ENCODE results near the gene TSPEAR. TPM values are rescaled to one million over a fixed set of nuclear protein-coding genes. Genes with fewer than 3 reads are reported as not detected.

TSPEAR gene
- total RNA-seq, 1 donor from 2014 or later: 0.10 TPM

GRCh38 chr21:44466996-44467858 is 244.1 kb downstream of the TSPEAR start:
- DNase-seq (ENCODE audit: low spot score): no peak

- no peak for DNase-seq (ENCODE audit: low spot score)
Observed at GRCh38 chr21:44466351-44466954, 244.9 kb downstream of the TSPEAR start.

DNA sequence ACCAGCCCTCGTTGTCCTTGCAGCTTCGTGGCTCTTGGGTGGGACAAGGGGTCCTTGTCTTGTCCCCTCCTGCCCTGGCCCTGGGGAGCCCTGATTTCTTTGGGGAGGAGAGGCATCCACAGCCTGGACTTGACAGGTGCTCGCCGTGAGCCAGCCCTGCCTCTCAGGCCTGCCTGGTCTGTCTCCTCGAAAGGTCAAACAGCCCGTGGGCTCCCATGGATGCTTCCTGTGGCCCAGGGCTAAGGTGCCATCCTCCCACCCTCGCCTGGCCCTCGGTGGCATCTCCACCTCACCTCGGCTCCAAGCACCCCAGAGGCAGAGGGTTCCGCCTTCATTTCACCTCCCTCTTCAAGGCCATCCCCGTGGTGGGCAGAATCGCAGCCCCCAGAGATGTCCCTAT is 247.0 kb downstream of the TSPEAR start:
- DNase-seq (ENCODE audit: low spot score): no peak

- DNase-seq (ENCODE audit: low spot score): no peak
Observed at GRCh38 chr21:44463724-44464123, 247.6 kb downstream of the TSPEAR start.

- no peak for DNase-seq (ENCODE audit: low spot score)
Observed at GRCh38 chr21:44462834-44463200, 248.6 kb downstream of the TSPEAR start.

GRCh38 chr21:44462086-44462833 is 249.1 kb downstream of the TSPEAR start:
- no peak for DNase-seq (ENCODE audit: low spot score)

- DNase-seq (ENCODE audit: low spot score): no peak
Observed at GRCh38 chr21:44461464-44462001, 249.8 kb downstream of the TSPEAR start.

GRCh38 chr21:44461005-44461404 is 250.4 kb downstream of the TSPEAR start:
- DNase-seq (ENCODE audit: low spot score): no peak

GRCh38 chr21:44460441-44460755 is 251.0 kb downstream of the TSPEAR start:
- no peak for DNase-seq (ENCODE audit: low spot score)

DNA sequence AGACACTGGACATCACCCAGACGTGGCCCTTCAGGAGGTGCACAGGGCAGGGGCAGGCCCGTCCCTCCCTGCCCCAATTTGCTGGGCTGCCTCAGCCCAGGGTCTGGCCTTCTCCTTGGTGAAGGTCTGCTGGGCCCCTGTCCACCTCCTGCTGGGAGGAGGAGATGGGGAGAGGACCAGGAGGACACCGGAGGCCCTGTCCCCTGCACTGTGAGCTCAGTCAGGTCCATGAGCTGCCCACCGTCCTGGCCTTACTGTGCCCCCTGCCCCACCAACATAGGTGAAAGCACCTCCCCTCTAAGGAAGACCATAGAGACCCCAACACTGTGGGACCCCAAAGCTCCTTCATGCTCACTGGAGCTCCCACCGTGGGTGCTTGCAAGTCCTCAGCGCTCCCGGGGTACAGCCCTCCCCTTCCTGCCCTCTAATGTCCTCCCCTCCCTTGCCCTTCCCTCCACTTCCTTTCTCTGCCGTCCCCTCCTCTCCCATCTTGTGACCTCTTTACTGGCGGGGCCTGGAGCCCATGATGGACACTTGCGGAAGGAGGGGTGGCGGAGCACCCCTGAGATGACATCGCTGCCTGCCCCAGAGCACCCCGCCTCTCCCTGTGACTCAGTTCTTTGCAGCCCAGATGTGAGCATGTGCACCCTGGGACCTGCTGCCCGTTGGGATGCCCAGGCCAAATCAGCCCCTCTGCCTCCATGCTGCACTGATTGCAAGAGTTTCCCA is 251.5 kb downstream of the TSPEAR start:
- DNase-seq (ENCODE audit: low spot score): no peak

DNA sequence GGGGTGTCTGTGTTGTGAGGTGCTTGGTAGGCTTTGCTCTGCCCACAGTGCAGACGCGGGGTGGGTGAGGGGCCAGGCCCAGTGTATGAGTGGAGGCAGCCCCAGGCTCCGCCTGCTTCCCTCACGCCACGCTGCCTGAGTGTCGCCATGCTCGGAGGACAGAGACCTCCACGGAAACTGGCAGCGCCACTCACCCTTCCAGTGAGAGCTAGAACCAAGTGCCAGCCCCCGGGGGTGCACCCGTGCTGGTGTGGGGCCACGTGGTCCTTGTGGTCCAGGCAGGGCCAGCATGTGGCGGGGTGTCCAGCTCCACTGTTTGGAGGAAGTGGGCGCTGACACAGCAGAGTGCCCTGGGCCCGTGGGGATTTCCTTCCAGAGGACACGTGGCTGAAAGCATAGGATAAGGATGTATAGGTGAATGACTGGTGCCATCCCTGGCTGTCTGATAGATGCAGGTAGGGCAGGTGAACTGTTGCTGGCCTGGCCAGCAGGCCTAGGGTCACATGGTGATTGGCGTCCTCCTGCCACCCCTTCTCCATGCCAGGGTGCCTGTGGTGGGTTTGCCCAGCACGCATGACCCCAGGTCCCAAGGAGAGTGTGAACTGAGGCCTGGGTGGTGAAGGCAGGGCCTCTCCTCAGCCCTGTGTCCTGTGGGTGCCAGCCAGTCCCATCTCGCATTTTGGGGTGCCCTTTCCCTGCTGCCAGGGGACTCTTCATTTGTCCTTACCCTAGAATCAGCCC is 252.2 kb downstream of the TSPEAR start:
- no peak for DNase-seq (ENCODE audit: low spot score)

DNA sequence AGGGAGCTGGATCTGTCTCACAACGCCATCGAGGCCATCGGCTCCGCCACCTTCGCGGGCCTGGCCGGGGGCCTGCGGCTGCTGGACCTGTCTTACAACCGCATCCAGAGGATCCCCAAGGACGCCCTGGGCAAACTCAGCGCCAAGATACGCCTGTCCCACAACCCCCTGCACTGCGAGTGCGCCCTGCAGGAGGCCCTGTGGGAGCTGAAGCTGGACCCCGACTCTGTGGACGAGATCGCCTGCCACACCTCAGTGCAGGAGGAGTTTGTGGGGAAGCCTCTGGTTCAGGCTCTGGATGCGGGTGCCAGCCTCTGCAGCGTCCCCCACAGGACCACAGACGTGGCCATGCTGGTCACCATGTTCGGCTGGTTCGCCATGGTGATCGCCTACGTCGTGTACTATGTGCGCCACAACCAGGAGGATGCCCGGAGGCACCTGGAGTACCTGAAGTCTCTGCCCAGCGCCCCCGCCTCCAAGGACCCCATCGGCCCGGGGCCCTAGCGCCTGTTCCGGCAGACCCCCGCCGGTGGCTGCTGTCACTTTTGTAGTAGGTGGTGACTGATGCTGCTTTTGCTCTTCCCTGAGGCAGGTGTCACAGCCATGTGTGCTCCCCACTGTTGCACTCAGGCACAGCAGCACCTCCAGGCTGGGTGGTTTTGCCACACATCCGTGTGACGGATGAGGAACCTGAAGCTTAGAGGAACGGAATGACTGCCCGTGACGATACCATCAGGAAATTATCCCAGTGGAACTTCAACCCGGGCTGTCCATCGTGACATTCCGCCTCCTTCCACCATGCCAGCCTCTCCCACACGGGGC is 254.2 kb downstream of the TSPEAR start:
- DNase-seq (ENCODE audit: low spot score): no peak

DNA sequence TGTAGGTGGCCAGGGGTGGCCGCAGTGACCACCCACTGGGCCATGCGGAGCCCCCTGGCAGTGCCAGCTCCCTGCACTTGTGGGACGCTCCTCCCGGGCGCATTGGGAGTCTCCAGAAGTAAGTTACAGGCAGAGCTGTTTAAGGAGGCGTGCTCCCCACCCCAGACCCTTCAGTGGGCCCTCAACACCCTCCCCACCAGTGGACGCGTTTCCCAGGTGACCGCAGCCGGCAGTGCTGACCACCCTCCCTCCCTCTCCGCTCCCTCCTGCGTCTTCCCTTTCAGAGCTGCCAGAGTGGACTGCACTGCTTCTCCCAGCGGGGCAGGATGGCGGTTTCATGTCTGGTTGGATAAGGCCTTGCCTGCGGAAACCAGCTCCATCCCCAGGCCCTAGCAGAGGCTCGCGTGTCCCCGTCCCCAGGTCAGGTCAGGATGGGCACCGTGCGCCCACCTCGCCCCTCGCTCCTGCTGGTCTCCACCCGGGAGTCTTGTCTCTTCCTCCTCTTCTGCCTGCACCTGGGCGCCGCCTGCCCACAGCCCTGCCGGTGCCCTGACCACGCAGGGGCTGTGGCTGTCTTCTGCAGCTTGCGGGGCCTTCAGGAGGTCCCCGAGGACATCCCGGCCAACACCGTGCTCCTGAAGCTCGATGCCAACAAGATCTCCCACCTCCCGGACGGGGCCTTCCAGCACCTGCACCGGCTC is 255.0 kb downstream of the TSPEAR start:
- no peak for DNase-seq (ENCODE audit: low spot score)

GRCh38 chr21:44455524-44456213 is 255.7 kb downstream of the TSPEAR start:
- no peak for DNase-seq (ENCODE audit: low spot score)

DNA sequence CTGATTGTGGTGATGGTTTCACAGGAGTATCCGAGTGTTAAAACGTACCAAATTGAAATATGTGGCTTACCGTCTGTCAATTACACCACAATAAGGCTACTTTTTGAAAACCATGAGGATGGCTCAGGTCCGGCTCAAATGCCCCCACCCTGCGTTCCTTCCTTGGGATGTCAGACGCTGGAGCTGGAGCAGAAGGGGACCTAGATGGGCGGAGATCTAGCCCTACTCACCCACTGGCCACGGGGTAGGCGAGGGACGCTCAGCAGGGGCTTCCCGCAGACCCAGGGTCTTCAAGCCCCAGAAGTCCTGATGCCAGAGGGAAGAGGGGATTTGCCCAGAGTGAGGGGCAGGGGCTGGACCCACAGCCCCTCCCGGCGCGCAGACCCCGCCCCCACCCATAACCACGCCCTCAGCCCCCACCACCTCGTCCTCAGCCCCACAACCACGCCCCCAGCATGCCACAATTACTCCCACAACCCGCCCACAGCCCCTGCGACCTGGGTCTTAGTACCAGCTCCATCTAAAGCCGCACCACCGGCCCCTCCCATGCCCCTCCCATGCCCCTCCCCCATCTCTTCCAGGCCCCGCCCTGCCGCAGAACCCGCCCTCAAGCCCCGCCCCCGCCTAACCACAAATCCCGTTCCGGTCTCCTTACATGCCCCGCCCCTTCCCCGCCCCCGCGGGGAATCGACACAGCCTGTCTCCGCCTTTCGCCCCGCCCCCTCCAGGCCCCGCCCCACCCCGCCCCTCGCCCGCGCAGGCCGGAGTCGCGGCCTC is 256.4 kb downstream of the TSPEAR start, which contains the start of gene LRRC3:
Gene LRRC3, plus strand, starts transcription at position 764 of the 777 bp plus-strand sequence. CDS start 1,135 bp downstream, outside the sequence.
- DNase-seq (ENCODE audit: low spot score): peak; percentile 86

DNA sequence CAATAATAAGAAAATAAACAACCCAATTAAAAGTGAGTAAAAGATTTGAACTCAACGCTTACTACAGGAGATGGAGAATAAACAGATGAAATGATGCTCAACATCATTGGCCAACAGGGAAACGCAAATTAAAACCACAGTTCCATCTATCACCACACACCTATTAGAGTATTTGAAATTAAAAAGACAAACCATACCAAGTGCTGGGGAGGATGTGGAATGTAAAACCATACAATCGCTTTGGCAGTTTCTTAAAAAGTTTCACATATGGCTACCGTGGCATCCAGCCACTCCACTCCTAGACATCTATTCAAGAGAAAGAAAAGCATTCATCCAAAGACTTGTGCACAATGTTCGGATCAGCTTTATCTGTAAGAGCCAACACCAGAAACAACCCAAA is 257.3 kb downstream of the TSPEAR start:
- DNase-seq (ENCODE audit: low spot score): no peak

DNA sequence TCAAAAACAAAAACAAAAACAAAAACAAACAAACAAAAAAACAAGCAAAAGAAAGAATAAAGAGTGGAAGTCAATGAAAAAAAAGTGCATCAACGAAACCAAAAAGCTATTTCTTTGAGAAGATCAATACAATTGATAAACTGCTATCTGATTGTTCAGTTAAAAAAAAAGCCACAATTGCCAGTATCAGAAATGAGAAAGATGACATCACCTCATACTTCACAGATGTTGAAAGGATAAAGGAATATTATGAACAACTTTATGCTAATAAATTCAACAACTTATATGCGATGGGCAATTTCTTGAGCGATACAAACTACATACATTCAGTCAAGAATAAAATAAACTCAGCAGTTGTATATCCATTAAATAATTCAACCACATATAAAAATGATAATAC is 258.3 kb downstream of the TSPEAR start:
- no peak for DNase-seq (ENCODE audit: low spot score)

- no peak for DNase-seq (ENCODE audit: low spot score)
Observed at GRCh38 chr21:44450999-44451398, 260.4 kb downstream of the TSPEAR start.
